K562 (cell line): ENCODE data around the gene DCST1. TPM values are rescaled to one million over a fixed set of nuclear protein-coding genes. Genes with fewer than 3 reads are reported as not detected.
A peak's percentile ranks its signal among the peaks of the same experiment; 100 is the strongest.

Experiments used
- BRD4 ChIP-seq: fragments of 200-600 bp; sonication (generic); IDR thresholded peaks from 2 replicates; pipeline ENCODE4 v1.6.1; 2017; ENCODE audit warnings: inconsistent platforms
- CC2D1A ChIP-seq: fragments of 450-650 bp; IDR thresholded peaks from 2 replicates; pipeline ENCODE4 v1.6.1; 2017; ENCODE audit warnings: mild to moderate bottlenecking
- EP300 ChIP-seq: IDR thresholded peaks from 2 replicates; pipeline ENCODE4 v1.6.1; 2012; ENCODE audit warnings: low read length, improper control_type of control experiment
- GTF2A2 ChIP-seq: IDR thresholded peaks from 2 replicates; pipeline ENCODE4 v1.6.1; 2016; ENCODE audit warnings: mild to moderate bottlenecking, missing genetic modification characterization, missing compliant biosample characterization
- KLF16 ChIP-seq: IDR thresholded peaks from 2 replicates; pipeline ENCODE4 v1.6.1; 2016; ENCODE audit warnings: antibody characterized with exemption
- MEF2D ChIP-seq: conservative IDR thresholded peaks from 2 replicates; pipeline ENCODE4 v1.6.1; 2016; ENCODE audit warnings: low read depth, missing genetic modification characterization, missing compliant biosample characterization
- NR2C1 ChIP-seq, 2 experiments: fragments of 450-650 bp; IDR thresholded peaks; 2 replicates each; pipeline ENCODE4 v1.6.1; 2017; ENCODE audit warnings: mild to moderate bottlenecking in 2 of 2, antibody characterized with exemption in 1 of 2, inconsistent platforms in 1 of 2, missing compliant biosample characterization in 1 of 2, missing genetic modification characterization in 1 of 2
- PYGO2 ChIP-seq: fragments of 450-650 bp; IDR thresholded peaks from 2 replicates; pipeline ENCODE4 v1.6.1; 2016; ENCODE audit warnings: mild to moderate bottlenecking, missing genetic modification characterization, moderate library complexity, missing compliant biosample characterization
- RBFOX2 ChIP-seq: fragments of 200-400 bp; formaldehyde crosslinking; IDR thresholded peaks from 2 replicates; pipeline ENCODE4 v1.6.1; 2017; ENCODE audit warnings: low read depth, mild to moderate bottlenecking, low read length, moderate library complexity
- SIN3B ChIP-seq: fragments of 450-650 bp; IDR thresholded peaks from 2 replicates; pipeline ENCODE4 v1.6.1; 2017; ENCODE audit warnings: low read depth, mild to moderate bottlenecking, moderate library complexity
- SOX6 ChIP-seq: fragments of 450-650 bp; IDR thresholded peaks from 2 replicates; pipeline ENCODE4 v1.6.1; 2014; ENCODE audit warnings: mild to moderate bottlenecking
- SP1 ChIP-seq: sonication (generic); formaldehyde crosslinking; IDR thresholded peaks from 2 replicates; pipeline ENCODE4 v1.8.1; 2022; ENCODE audit warnings: mild to moderate bottlenecking, missing genetic modification reagents
- ZFP36 ChIP-seq: fragments of 150-350 bp; IDR thresholded peaks from 2 replicates; pipeline ENCODE4 v1.6.1; 2018; ENCODE audit warnings: low read length, low read depth; ENCODE audit not compliant: partially characterized antibody
- ZMIZ1 ChIP-seq, 2 experiments: fragments of 150-350 bp in 1 of 2; IDR thresholded peaks; 2 replicates each; pipeline ENCODE4 v1.6.1; 2012 to 2016; ENCODE audit warnings: low read depth in 2 of 2, low read length in 2 of 2, mild to moderate bottlenecking in 1 of 2, moderate library complexity in 1 of 2
- ZNF263 ChIP-seq: sonication (generic); formaldehyde crosslinking; IDR thresholded peaks from 2 replicates; pipeline ENCODE4 v1.8.0; 2022; ENCODE audit warnings: mild to moderate bottlenecking, missing genetic modification reagents, borderline replicate concordance
- ZNF511 ChIP-seq: sonication (generic); formaldehyde crosslinking; IDR thresholded peaks from 2 replicates; pipeline ENCODE4 v1.8.0; 2022; ENCODE audit warnings: mild to moderate bottlenecking, missing genetic modification reagents
- ZSCAN29 ChIP-seq: fragments of 450-650 bp; IDR thresholded peaks from 2 replicates; pipeline ENCODE4 v1.6.1; 2017
- polyA plus RNA-seq, 8 experiments: library from polyadenylated mRNA; depleted of rRNA in 4 of 8; stranded (reverse) in 5 of 8; unstranded in 3 of 8; fragments of >200 nt; fragmentation: Nextera tagmentation in 2 of 8; fragmentation: Illumina TruSeq in 1 of 8; extraction: Ambion mirVana in 2 of 8; extraction: Trizol in 1 of 8; gene quantifications; 2 replicates each; pipeline versions ENCODE4 v1.2.1 to v1.2.3, GENCODE V29; 2011 to 2014; ENCODE audit warnings: inconsistent platforms in 1 of 8, missing spikeins in 1 of 8
- total RNA-seq, 7 experiments: library from RNA; depleted of rRNA in 6 of 7; stranded (reverse); fragments of >200 nt in 6 of 7; fragmentation: Illumina TruSeq in 2 of 7; extraction: Trizol in 2 of 7; gene quantifications; 2 replicates each; pipeline versions ENCODE4 v1.2.1 to v1.2.3, GENCODE V29; 2011 to 2021; ENCODE audit warnings: low replicate concordance in 1 of 7
- TF ChIP-seq, protein P1 (sequence below): sonication (generic); formaldehyde crosslinking; IDR thresholded peaks from 2 replicates; pipeline ENCODE4 v1.8.1; 2023; ENCODE audit warnings: mild to moderate bottlenecking, missing genetic modification reagents
- TF ChIP-seq, protein P2 (sequence below), 2 experiments: fragments of 450-650 bp; IDR thresholded peaks; 2 replicates each; pipeline ENCODE4 v1.6.1; 2016

DCST1 gene
- total and polyA plus RNA-seq, 9 of the 15 experiments (the other 6 are each of a cell fraction or from before 2014, with no cell fraction given): not detected

GRCh38 chr1:154998818-154999570 lies 34.6 kb upstream of the DCST1 start (continued):
- TF ChIP-seq SOX6 (peak; percentile 33), NR2C1 (IDR thresholded peaks at IDR 0.05) (no peak), NR2C1 (tag; IDR thresholded peaks at IDR 0.05) (peak; percentile 21; the same call in 1 of the 2 replicates), ZMIZ1 (IDR thresholded peaks at IDR 0.05; ENCODE audit: low read depth in 2 of 2, low read length in 2 of 2) (no peak), SP1 (CRISPR knock-in tag) (peak; percentile 50; the same call in 1 of the 2 replicates), BRD4 (0 out of 2 replicates have a peak, but pooled peaks have one; percentile 2), CC2D1A (peak; percentile 23; the same call in 1 of the 2 replicates), GTF2A2 (tag) (0 out of 2 replicates have a peak, but pooled peaks have one; percentile 59), ZNF511 (CRISPR knock-in tag) (no peak), MEF2D (tag) (peak; percentile 62; the same call in 1 of the 2 replicates), ZFP36 (peak; percentile 6), ZSCAN29 (no peak), KLF16 (peak; percentile 63; the same call in 1 of the 2 replicates), EP300 (peak; percentile 10; the same call in 1 of the 2 replicates), RBFOX2 (peak; percentile 72), SIN3B (no peak), ZNF263 (CRISPR knock-in tag) (no peak), PYGO2 (tag) (0 out of 2 replicates have a peak, but pooled peaks have one; percentile 26)
- TF ChIP-seq, protein P1, sequence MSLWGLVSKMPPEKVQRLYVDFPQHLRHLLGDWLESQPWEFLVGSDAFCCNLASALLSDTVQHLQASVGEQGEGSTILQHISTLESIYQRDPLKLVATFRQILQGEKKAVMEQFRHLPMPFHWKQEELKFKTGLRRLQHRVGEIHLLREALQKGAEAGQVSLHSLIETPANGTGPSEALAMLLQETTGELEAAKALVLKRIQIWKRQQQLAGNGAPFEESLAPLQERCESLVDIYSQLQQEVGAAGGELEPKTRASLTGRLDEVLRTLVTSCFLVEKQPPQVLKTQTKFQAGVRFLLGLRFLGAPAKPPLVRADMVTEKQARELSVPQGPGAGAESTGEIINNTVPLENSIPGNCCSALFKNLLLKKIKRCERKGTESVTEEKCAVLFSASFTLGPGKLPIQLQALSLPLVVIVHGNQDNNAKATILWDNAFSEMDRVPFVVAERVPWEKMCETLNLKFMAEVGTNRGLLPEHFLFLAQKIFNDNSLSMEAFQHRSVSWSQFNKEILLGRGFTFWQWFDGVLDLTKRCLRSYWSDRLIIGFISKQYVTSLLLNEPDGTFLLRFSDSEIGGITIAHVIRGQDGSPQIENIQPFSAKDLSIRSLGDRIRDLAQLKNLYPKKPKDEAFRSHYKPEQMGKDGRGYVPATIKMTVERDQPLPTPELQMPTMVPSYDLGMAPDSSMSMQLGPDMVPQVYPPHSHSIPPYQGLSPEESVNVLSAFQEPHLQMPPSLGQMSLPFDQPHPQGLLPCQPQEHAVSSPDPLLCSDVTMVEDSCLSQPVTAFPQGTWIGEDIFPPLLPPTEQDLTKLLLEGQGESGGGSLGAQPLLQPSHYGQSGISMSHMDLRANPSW (CRISPR knock-in tag): no peak
- TF ChIP-seq, protein P2, sequence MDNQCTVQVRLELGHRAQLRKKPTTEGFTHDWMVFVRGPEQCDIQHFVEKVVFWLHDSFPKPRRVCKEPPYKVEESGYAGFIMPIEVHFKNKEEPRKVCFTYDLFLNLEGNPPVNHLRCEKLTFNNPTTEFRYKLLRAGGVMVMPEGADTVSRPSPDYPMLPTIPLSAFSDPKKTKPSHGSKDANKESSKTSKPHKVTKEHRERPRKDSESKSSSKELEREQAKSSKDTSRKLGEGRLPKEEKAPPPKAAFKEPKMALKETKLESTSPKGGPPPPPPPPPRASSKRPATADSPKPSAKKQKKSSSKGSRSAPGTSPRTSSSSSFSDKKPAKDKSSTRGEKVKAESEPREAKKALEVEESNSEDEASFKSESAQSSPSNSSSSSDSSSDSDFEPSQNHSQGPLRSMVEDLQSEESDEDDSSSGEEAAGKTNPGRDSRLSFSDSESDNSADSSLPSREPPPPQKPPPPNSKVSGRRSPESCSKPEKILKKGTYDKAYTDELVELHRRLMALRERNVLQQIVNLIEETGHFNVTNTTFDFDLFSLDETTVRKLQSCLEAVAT (IDR thresholded peaks at IDR 0.05): peak in 1 of 2 experiments; percentile 55; a peak in 1 of 4 replicates
